HG03039 (cell line): ENCODE measurements around the gene PHLDB3.
A peak's percentile ranks its signal among the peaks of the same experiment; 100 is the strongest.
"Not testable (repeated sequence)": the region's sequence is repeated elsewhere in the genome, so short reads cannot be mapped to it uniquely, and the experiment has no call there.

Experiments
- ATAC-seq: cut with Tn5 transposase; IDR thresholded peaks from one replicate; pipeline ENCODE4 v1.9.1; 2021; ENCODE audit warnings: mild to moderate bottlenecking, moderate library complexity; ENCODE audit not compliant: unreplicated experiment

The PHLDB3 gene

DNA sequence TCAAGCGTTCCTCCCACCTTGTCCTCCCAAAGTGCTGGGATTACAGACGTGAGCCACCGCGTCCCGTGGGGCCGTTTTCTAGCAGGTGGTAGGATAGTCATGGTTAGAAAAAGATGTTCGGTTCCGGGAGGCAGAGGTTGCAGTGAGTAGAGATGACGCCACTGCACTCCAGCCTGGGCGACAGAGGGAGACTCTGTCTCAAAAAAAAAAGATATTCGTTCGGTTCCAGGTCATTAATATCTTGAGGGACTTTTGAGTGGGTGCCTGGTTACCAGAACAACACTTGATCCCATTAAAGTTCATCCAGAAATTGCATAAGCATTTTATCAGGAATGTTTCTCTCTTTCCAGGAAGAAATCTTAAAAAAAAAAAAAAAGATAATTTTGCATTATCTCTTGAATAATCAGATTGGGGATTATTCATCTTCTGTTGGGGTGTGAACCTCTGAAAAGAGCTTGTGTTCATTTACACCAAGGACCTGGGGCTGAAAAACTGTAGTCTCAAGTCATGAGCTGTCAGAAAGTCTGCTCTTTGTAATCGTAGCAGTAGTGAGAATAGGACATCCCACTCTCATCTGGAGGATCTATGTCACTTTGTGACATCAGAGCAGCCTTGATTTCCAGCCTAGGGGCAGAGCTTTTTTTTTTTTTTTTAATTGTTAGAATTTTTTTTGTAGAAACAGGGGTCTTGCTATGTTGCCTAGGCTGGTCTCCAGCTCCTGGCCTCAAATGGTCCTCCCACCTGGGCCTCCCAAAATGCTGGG is 23.5 kb upstream of the PHLDB3 start:
- no peak for ATAC-seq

DNA sequence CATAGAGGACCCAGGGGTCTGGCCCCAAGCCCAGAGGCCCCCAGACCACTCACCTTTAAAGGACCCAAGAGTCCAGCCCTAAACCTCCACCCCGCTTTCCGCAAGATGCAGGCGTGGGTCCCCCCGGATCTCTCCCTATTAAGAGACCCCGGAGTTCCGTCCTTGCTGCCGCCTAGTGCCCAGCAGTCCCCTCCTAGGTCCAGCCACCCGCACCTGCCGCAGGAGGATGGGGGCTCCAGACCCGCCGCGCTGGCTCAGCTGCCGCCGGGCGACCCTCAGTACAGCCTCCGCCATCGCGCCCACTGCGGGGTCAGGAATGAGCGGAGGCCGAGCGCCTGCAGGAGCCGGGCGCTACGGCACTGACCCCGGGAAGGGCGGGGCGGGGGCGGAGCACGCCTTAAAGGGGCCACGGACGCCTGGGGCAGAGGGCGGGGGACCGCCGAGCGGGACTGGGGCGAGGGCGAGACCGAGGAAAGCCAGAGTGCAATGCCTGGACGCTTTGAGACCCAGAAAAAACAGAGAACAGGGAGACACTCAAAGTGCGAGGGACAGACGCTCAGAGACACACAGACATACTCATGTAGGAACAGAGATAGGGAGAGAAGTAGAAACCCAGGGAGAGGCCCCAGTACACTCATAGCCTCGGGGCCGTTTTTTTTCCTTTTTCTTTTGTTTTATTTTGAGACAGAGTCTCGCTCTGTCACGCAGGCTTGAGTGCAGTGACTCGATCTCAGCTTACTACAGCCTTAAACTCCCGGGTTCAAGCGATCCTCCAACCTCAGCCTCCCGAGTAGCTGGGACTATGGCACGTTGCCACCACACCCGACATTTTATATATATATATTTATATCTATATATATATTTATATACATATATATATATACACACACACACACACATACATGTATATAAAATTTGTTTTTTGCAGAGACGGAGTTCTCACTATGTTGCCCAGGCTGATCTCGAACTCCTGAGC is 22.6 kb upstream of the PHLDB3 start, which contains the start of gene ETHE1:
ETHE1 (minus strand) TSS at position 318 of the 976 bp plus-strand sequence; CDS start at position 294, 24 bp downstream.
- ATAC-seq, result no peak

DNA sequence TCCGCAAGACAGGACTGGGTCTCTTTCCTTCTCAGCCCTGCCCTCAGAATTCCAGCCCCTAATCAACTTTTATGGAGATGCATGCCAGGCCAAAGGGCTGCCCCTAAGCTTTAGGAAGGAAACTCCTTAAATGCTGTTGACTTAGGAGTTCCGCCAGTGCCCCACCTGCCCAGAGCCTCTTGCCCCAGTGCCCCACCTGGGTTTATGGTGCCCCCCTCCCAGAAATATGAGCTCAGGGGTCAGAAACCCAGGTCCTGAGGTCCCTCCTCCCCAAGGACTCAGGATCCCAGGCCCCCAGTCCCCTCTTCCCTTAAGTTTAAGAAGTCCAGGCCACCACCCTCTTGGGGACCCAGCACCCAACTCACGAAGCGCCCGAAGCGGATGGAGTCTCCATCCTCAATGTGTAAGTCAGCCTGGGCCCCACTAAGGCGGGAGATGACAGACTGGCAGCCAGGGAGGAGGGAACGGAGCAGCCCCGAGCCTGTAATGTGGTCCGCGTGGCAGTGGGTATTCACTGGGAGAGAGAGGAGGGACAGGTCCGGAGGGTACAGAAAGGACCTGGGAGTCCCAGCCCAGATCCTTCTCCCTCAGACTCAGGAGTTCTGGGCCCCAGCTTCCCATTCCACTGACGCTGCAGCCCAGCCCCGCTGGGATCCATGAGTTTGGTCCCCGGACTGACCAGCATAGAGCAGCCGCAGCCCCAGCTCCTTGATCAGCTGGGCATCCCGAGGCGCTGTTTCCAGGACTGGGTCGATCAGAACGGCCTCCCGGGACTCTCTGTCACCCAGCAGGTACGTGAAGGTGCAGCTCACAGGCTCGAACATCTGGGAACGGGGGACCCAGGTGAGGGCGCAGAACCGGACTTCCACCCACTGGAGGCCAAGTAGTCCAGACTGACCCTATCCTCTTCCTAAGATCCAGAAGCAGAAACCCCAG is 21.6 kb upstream of the PHLDB3 start:
- ATAC-seq, result no peak

DNA sequence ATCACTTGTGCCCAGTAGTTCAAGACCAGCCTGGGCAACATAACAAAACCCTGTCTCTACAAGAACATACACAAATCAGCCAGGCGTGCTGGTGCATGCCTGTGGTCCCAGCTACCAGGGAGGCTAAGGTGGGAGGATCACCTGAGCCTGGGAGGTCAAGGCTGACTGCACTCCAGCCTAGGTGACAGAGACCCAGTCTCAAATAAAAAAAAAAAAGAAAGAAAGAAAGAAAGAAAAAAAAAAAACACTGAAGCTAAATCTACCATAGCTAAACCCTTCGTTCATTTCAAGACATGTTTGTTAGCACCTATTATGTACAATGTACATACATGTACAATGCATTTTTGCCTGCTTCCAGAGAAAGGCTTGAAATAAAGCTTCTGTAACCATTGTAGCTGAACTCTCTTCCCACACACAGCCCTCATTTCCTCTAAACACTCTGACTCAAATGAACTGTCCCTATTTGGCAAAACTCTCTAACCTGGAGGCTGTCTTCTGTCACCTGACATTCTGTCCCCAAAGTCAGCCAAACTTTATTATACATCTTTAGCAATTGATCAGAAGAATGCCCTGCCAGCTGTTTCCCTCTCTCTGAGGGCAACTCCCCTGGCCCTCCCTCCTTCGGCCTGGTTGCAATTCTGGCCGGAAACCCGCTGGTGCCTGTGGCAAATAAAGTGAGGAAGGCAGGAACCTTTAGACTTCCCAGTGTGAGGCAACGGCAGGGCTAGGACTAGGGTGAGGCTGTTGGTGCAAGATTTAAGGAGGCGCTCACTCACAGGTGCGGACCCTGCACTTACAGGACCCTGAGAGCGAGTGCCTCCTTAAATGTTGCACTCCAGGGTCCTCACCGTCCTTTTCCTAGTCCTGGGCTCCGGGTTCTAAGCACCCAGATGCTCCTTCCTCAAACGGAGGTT is 20.6 kb upstream of the PHLDB3 start:
- no peak for ATAC-seq

DNA sequence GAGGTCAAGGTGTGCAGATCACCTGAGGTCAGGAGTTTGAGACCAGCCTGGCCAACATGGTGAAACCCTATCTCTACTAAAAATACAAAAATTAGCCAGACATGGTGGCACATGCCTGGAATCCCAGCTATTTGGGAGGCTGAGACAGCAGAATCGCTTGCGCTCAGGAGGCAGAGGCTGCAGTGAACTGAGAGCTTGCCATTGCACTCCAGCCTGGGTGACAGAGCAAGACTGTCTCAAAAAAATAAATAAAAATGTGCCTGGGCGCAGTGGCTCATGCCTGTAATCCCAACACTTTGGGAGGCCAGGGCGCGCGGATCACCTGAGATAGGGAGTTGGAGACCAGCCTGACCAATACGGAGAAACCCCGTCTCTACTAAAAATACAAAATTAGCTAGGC is 19.1 kb upstream of the PHLDB3 start:
- ATAC-seq, result not testable (repeated sequence)

DNA sequence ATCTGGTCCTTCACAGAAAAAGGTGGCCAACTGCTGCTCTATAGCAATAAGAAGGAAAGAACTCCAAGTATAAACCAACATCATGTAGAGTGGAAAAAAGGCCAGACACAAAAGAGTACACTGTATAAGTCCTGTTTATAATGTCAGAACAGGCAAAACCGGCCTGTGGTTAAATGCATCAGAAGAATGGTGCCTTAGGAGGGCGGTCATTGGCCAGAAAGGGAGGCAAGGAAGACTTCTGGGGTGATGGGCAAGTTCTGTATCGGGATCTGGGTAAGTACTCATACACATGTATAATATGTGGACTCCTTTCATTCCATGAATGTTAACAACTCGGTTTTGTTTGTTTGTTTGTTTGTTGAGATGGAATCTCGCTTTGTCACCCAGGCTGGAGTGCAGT is 18.4 kb upstream of the PHLDB3 start:
- no peak for ATAC-seq

DNA sequence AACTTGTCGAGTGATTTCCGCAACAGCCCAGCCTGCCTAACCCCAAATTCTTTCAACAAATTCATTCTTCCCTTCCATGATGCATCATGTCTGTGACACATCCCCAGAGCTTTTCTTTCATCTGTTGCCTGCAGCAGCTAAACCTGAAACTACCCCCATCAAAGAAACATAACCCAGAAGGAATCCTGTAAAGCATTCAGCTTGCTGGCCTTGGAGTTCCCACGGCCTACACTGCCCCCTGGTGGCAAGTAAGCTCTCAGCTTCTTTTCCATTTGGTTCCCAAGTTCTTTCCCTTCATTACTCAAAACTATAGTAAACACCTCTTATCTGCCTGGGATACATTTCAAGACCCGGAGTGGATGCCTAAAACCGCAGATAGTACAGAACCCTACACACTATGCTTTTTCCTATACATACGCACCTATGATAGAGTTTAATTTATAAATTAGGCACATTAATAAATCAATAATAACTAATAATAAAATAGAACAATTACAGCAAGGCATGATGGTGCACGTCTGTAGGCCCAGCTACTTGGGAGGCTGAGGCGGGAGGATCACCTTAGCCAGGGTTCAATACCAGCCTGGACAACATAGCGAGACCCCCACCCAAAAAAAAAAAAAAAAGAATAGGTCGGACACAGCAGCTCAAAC is 15.0 kb upstream of the PHLDB3 start:
- ATAC-seq, result no peak

DNA sequence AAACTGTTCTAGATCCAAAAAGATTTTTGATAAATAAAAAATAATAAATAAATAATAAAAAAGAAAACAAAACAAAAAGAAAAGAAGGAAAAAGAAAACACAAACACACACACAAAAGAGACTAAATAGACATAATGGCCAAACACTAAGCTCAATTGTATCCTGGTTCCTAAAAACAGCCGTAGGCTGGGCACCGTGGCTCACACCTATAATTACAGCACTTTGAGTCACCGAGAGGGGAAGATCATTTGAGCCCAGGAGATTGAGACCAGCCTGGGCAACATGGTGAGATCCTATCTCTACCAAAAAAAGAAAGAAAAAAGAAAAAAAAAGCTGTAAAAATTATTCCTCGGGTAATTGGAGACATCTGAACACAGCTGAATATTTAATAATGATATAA is 13.5 kb upstream of the PHLDB3 start:
- ATAC-seq, result no peak

DNA sequence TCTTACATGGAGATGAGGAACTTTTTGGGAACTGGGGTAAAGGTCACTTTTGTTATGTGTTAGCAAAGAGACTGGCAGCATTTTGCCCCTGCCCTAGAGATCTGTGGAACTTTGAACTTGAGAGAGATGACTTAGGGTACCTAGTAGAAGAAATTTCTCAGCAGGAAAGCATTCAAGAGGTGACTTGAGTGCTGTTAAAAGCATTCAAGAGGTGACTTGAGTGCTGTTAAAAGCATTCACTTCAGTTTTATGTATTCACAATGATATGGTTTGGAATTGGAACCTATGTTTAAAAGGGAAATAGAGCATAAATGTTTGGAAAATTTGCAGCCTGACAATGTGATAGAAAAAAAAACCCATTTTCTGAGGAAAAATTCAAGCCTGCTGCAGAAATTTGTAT is 7.9 kb upstream of the PHLDB3 start:
- not testable (repeated sequence) for ATAC-seq

DNA sequence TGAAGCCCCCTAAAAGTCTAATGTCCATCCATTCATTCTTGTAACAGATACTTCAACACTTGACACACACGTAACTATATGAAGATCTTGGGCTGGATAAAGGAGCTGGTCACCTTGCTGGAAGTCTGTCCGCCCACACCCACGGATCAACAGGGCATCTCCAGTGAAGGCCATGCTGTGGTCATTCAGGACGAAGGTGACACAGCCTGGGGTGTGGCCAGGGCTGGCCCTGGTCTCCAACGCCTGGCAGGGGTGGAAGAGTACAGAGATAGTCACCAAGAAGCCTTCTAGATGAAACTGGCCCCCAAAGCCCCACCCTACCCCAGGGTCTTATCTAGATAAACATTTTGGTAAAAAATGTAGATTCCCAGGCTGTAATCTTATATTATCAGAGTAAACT is 6.8 kb upstream of the PHLDB3 start:
- no peak for ATAC-seq

DNA sequence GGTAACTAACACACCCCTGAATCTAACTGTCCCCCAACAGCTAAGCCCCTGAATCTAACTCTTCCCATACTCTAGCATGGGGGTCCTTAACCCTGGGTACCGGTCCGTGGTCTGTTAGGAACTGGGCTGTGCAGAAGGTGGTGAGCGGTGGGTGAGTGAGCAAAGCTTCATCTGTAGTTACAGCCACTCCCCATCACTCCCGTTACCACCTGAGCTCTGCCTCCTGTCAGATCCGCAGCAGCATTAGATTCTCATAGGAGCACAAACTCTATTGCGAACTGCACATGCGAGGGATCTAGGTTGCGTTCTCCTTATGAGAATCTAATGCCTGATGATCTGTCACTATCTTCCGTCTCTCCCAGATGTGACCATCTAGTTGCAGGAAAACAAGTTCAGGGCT is 6.2 kb upstream of the PHLDB3 start:
- ATAC-seq, result no peak

DNA sequence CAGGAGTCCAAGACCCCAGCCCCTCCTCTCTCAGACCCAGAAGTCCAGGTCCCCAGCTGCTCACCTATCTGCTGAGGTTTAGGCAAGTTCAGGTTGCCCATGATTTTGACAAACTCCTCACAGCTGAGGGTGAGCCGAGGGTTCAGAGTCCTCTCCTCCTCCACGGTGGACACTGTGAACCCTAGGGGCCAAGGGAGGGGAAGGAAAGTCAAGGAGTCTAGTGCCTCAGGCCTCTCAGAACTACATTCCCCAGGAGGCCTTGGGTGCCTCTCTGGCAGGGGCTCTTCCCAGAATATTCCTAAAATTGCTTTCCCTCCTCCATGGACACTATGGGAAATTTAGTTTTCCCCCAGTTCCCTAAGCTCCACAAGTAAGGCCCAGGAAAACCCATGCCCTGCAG is 3.3 kb upstream of the PHLDB3 start:
- ATAC-seq, result no peak

DNA sequence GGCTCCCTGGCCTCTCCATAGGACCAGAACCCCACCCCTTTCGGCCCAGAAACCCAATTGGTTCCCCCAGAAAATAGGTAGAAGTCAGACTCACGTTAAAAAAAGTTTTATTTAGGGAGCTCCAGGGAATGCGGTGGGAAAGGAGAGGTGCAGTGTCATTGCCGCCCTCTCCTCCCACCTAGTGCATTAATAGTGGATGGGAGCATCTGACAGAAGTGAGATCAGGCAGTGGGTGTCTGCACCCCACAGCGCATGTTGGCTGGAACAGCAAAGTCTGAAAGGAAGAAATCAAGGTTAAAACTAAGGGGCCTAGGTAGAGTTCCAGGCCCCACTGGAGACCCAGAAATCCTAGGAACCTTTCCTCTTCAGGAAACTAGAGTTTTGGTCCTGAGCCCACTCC is 2.1 kb upstream of the PHLDB3 start:
- ATAC-seq, result no peak

DNA sequence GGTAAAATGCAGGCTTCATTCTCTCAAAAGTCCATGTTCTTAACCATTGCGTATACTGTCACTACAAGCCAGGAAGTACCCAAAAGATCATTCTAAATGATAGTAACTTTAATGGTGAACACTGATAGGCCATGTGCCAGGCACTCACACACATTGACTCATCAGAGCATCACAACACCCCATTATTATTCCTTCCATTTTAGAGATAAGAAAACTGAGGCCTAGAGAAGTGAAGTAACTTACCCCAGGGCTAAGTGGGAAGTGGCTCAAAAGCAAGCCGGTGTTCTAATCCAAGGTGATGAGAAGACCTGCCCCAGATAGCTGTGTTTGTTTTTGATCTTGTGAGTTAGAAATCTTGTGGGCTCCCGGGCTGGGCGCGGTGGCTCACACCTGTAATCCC is 1.4 kb upstream of the PHLDB3 start:
- no peak for ATAC-seq

DNA sequence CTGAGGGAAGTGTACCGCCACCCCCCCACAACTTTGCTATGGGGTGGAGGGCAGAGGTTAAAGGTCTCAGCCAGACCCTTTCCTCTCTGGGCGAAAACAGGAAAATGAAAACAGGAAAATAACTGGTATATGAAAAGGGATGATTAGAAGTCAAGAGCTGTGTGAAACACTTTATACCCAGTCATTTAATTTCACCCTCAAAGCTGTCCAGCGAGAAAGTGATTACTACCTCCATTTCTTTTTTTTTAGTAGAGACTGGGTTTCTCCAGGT is 575 bp upstream of the PHLDB3 start:
- ATAC-seq, result no peak

DNA sequence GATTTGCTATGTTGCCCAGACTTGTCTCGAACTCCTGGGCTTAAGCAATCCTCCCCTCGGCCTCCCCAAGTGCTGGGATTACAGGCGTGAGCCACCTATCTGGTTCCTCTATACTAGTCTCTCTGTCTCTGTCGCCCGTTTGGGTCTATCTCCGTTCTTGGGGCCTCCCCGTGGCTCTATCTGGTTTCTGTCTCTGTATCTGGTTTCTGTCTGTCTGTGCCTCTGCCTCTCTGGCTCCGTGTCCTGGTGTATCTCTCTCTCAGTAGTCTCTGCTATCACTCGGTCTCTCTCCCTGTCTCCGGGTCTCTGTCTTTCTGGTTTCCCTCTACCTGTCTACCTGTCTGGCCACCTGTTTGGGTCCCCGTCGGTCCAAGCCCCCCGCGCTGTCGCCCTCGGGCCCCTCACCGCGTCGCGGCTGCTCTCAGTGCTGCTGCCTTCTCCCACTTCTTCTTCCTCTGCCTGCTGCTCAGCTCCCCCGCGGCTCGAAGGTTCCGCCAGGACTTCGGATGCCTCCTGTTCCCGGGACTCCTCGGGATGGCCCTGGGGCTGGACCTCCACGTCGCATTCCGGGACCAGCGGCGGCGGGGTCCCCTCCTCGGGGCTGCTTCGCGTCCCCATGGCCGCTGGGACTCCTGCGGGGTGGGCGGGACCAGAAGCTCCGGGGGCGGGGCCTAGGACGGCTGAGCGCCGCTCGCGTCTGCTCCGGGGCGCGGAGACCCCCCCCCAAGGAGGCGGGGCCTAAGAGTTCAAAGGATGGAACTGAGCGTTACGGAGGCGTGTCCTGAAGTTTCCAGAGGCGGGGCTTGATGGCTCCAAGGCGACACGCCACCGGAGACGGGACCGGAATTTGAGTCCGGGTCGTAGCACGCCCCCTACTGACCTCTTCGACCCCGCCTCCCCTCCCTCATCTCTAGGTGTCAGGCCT is 783 bp downstream of the PHLDB3 start:
- ATAC-seq, result peak; percentile 82

DNA sequence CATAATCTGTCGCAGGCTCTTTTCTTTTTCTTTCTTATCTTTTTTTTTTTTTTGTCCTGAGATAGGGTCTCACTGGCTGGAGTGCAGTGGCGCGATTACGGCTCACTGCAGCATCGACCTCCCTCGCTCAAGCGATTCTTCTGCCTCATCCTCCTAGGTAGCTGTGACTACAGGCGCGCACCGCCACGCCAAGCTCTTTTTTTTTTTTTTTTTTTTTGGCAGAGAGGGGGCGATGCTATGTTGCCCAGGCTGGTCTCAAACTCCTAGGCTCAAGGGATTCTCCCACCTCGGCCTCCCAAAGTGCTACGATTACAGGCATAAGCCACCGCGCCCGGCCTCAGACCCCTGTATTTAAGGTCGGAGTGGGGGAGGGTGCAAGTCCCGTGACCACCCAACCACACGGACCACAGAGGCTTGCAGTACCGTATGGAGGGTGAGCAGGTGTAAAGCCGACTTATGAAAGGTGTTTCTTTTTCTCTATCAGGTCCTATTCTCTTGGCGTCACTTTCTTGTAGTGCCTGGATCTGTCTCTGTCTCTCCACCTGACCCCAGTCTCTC is 2.0 kb downstream of the PHLDB3 start:
- no peak for ATAC-seq
